Mononuclear cell (primary cell): Measurements from ENCODE around the gene CUBN. TPM values are rescaled to one million over a fixed set of nuclear protein-coding genes. Genes with fewer than 3 reads are reported as not detected.

ENCODE experiments used
- H3K27me3 ChIP-seq: 2 replicates; pipeline ENCODE4 v1.6.0; 2011; ENCODE audit warnings: low read length, control low read depth; ENCODE audit not compliant: insufficient read depth
- H3K4me1 ChIP-seq: 2 replicates; pipeline ENCODE4 v1.5.1; 2011; ENCODE audit warnings: mild to moderate bottlenecking, low read length, control low read depth; ENCODE audit not compliant: insufficient read depth
- H3K4me3 ChIP-seq: 2 replicates; pipeline ENCODE4 v1.5.1; 2011; ENCODE audit warnings: mild to moderate bottlenecking, low read length, moderate library complexity
- H3K9me3 ChIP-seq: 2 replicates; pipeline ENCODE4 v1.5.1; 2011; ENCODE audit warnings: low read depth, mild to moderate bottlenecking, control low read depth, low read length
- total RNA-seq: library from RNA; depleted of rRNA; stranded (reverse); fragments of >200 nt; gene quantifications from one replicate; pipeline ENCODE4 v1.2.3, GENCODE V29; 2012

The CUBN gene
- total RNA-seq, 1 donor, result 6.8 TPM

DNA sequence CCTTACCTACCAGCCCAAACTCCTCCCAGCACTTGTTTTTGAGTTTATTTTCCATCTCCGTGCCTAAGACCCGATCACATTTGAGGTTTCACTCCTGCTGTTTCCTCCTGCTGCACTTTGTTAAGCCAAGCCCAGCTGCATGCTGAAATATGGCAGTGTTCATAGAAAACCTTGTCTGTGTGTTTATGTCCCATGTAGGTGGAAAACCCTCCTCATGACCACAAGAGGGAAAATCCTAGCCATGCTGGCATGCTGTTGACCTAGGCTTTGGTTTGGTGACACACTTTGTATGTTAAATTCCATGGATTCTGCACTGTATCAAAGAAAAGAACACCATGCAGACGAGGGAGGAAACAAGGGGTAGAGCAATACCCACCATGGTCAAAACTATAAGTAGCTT, 154.4 kb downstream of the CUBN start:
- H3K9me3 ChIP-seq, result no peaks in the 10 kb centered on the region
- H3K27me3 ChIP-seq, result no peaks in the 10 kb centered on the region
- H3K4me3 ChIP-seq, result no peak overlapping the region
- H3K4me1 ChIP-seq, result no peaks in the 10 kb centered on the region

DNA sequence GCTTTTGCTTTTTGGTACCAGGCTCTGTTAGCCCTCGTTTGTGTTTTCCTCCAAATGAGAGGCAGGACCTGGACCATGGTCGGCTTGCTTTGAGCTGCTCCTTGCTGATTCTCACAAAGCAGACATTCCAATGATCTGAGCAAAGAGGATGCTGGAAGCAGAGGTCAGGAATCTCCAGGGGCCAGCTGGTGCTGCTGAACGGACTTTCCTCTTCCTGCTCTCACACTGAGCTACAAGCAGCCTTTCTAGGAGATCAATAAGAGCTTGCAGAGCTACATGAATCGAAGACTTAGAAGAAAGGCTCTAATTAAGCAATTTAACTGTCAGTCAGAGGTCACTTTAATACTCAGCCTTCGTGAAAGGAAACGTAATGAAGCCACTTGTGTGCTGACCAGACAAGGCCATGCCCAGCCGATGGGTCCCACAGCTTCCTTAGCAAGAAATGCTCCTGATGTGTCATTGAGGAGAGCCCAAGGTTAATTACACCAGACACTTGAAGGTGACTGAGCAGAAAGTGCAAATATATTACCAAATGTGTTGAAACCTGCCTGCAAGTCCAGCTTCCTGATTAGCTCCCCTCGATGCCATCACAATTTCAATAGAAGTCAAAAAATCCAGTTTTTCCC, 161.1 kb downstream of the CUBN start:
- no peak overlapping the region for H3K4me3 ChIP-seq
- no peaks in the 10 kb centered on the region for H3K9me3 ChIP-seq
- peaks cover 7% of the 10 kb centered on the region for H3K27me3 ChIP-seq
- H3K4me1 ChIP-seq, result peaks cover 26% of the 10 kb centered on the region

DNA sequence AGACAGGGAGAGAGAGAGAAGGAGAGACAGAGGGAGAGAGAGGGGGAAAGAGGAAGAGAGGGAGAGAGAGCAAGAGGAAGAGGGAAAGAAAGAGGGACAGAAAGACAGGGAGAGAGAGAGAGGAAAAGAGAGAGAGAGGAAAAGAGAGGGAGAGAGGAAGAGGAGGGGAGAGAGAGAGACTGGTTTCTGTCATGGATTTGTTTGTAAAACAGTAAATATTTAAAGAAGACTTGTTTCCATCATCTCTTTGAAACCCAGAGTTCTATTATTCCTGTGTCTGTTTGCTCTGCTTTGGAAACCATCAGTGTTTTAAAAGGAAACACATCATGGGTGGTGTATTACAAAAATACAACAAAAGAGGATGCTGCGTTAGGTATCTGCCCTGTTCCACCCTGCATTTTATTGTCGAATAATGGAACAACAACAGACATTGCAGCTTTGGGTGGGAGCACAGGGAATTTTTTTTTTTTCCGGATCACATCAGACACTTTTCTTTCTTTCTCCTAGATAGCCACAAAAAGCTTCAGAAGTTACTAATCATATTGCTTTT, 161.7 kb downstream of the CUBN start:
- Histone ChIP-seq H3K4me3 (no peak overlapping the region), H3K27me3 (peaks cover 7% of the 10 kb centered on the region), H3K9me3 (no peaks in the 10 kb centered on the region), H3K4me1 (peaks cover 26% of the 10 kb centered on the region)

DNA sequence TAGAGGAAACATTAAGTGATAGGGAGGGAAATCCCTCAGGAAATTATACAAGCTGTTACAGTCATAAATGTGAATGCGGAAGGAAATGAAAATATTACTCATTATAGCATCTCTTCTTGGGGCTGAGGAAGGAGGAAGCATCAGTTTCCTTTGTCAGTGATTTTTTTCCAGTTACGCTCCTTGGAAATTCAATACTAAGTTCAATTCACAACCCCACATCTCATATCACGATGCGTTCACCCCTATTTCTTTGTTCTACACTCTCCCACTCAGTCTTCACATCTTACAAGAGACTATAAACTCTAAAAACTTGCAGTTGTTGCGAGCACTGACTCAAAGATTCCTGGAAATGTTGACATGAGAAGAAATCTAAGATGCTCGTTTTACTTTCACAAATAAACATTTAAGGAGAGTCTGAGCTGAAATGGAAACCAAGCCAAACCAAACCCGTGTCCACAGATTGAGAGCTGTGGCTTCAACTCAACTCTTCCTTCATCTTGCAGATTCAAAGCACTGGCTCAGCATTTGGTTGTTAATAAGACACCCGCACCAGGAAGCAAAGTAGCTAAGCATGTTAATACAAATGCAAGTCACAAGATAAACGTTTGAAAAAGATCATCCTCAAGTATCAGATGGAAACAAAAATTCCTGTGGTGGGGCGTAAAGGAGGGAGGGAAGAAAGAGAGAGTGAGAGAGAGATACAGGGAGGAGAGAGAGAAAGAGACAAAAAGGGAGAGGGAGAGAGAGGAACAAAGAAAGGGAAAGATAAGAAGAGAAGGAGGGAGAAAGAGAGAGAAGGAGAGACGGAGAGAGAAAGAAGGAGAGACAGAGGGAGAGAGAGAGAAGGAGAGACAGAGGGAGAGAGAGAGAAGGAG, 162.4 kb downstream of the CUBN start:
- Histone ChIP-seq H3K27me3 (peaks cover 7% of the 10 kb centered on the region), H3K9me3 (no peaks in the 10 kb centered on the region), H3K4me3 (no peak overlapping the region), H3K4me1 (peaks cover 26% of the 10 kb centered on the region)

- peaks cover 7% of the 10 kb centered on the region for H3K27me3 ChIP-seq
Observed at GRCh38 chr10:16965740-16966447, 163.7 kb downstream of the CUBN start.

GRCh38 chr10:16965344-16965616, 164.3 kb downstream of the CUBN start:
- H3K4me3 ChIP-seq, result no peak overlapping the region
- no peaks in the 10 kb centered on the region for H3K9me3 ChIP-seq
- H3K27me3 ChIP-seq, result peaks cover 7% of the 10 kb centered on the region
- H3K4me1 ChIP-seq, result peaks cover 26% of the 10 kb centered on the region

More at GRCh38 chr10:16965740-16966447, 163.7 kb downstream of the CUBN start:
- H3K4me3 ChIP-seq, result no peak overlapping the region
- H3K4me1 ChIP-seq, result peaks cover 26% of the 10 kb centered on the region
- no peaks in the 10 kb centered on the region for H3K9me3 ChIP-seq

DNA sequence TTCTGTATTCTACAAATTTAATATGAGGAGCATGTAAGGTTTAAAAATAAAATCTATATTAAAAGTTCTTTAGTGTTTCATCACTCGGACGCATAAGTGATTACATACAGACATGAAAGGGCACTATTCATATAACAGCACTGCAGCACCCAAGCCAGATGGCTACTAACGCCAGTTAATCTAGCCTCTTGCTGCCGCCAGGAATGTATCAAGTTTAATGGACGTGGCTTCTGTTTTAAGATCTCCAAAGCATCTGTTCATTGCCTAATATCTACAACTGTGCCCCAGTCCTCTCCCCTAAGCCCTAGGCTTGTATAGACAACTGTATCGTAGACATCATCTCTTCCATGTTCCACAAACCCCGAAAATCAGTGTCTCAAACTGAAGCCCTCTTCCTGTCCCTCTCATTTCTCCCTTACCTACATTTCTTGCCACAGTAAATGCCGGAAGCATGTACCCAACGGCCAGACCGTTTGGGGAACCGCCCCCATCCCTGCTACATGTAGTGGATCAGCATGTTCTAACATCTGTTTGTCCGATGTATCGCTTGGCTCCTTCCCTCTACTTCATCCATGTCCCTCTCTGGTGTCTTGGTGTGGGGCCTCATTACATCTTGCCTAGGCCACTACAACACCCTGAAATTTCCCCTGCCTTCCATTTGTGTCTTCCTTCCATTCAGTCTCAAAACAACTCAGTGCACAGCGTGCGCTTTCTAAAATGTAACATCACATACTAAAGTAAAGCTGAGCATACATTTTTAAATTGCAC, 164.9 kb downstream of the CUBN start:
- Histone ChIP-seq H3K27me3 (peaks cover 7% of the 10 kb centered on the region), H3K4me1 (peaks cover 26% of the 10 kb centered on the region), H3K4me3 (no peak overlapping the region), H3K9me3 (no peaks in the 10 kb centered on the region)

- no peaks in the 10 kb centered on the region for H3K9me3 ChIP-seq
- H3K4me1 ChIP-seq, result no peaks in the 10 kb centered on the region
- H3K27me3 ChIP-seq, result peaks cover 3% of the 10 kb centered on the region
- H3K4me3 ChIP-seq, result no peak overlapping the region
Observed at GRCh38 chr10:16960551-16960950, 169.1 kb downstream of the CUBN start.

DNA sequence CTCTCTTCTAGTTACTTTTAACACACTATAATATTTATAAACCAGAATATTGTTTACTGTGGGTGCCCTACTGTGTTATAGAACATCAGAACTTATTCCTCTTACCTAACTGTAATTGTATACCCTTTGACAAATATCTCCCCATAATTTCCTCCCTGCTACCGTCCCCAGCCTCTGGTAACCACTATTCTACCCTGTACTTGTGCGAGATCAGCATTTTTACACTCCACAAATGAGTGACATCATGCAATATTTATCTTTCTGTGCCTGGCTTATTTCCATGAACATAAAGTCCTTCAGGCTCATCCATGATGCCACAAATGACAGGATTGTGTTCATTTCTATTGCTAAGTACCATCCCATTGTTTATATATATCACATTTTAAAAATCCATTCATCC, 172.6 kb downstream of the CUBN start:
- H3K27me3 ChIP-seq, result no peaks in the 10 kb centered on the region
- no peak overlapping the region for H3K4me3 ChIP-seq
- no peaks in the 10 kb centered on the region for H3K9me3 ChIP-seq
- peaks cover 6% of the 10 kb centered on the region for H3K4me1 ChIP-seq

DNA sequence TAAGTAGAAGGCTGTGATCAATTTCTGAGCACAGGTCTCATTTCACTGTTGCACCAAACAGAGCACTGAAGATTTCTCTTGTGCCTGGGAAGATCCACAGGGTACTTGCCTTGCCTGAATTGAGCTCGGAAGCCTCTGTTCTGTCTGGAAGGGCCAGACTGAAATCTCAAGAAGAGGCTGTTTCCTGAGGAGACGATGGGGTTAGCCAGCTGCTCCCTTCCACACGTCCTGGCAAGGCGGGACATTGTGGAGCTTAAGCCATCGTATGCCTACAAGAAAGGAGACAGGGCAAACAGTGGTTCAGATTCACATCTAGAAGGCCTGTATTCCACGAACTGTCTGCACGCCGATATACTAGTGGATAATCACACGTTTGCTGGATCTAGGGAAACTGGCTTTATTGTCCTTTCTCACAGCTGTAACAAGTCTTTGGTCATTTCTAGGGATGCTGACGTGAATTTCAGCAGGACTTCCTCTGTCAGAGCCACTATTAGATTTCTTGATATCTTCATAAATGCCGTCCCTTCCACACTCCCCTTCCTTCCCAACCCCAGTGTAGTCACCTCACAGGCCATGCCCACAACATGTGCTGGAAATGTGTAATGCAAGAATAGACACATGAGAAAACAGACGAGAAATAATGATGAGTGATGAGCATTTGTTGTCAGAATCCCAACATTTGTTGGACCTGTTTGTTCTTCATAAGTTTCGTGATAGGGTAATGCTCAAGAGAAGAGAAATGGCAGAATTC, 175.2 kb downstream of the CUBN start:
- Histone ChIP-seq H3K4me1 (peaks cover 14% of the 10 kb centered on the region), H3K27me3 (no peaks in the 10 kb centered on the region), H3K4me3 (no peak overlapping the region), H3K9me3 (no peaks in the 10 kb centered on the region)

DNA sequence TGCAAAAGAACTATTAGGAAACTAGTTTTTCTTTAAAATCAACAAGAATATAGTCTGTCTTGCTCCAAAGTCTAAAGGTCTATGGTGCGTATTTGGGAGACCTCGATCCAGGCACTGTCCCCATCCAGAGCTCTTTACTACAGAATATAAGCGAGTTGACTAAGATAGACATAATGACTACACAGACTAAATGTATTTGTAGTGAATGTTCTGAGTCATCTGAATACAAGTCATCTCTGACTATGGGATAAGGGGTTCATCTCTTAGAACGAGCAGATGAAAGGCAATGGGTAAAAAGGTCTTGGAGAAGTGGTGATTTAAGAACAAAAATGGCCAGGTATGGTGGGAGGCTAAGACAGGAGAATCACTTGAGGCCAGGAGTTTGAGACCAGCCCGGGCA, 176.3 kb downstream of the CUBN start:
- H3K27me3 ChIP-seq, result no peaks in the 10 kb centered on the region
- no peaks in the 10 kb centered on the region for H3K9me3 ChIP-seq
- H3K4me3 ChIP-seq, result no peak overlapping the region
- H3K4me1 ChIP-seq, result peaks cover 14% of the 10 kb centered on the region

GRCh38 chr10:16952610-16953009, 177.0 kb downstream of the CUBN start:
- Histone ChIP-seq H3K4me1 (peaks cover 14% of the 10 kb centered on the region), H3K4me3 (no peak overlapping the region), H3K9me3 (no peaks in the 10 kb centered on the region), H3K27me3 (no peaks in the 10 kb centered on the region)

DNA sequence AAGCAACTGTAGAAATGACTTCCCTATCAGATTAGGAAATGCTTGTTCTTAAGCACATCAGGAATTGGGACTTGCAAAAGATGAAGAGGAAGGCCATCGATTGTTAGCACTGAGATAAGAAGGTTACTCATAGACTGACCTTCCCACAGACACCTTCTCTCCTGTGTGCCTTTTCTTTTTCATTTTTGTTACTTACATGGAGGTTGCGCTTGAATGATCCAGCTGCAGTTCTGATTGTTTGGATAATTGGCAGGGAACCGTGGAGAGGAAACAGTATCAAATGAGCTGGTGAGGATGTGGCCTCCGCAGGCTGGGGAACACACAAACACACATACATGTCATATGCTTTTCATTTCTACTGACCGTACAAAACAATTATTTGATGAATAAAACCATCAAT, 177.5 kb downstream of the CUBN start:
- Histone ChIP-seq H3K4me1 (peaks cover 14% of the 10 kb centered on the region), H3K9me3 (no peaks in the 10 kb centered on the region)

More for the DNA sequence above, 177.5 kb downstream of the CUBN start:
- Histone ChIP-seq H3K4me3 (no peak overlapping the region), H3K27me3 (no peaks in the 10 kb centered on the region)
